Measurements from ENCODE around the gene VCP. TPM values are rescaled to one million over a fixed set of nuclear protein-coding genes. Genes with fewer than 3 reads are reported as not detected.

Gene VCP
- total RNA-seq, 2 experiments from 2014 or later: 218 to 245 TPM

DNA sequence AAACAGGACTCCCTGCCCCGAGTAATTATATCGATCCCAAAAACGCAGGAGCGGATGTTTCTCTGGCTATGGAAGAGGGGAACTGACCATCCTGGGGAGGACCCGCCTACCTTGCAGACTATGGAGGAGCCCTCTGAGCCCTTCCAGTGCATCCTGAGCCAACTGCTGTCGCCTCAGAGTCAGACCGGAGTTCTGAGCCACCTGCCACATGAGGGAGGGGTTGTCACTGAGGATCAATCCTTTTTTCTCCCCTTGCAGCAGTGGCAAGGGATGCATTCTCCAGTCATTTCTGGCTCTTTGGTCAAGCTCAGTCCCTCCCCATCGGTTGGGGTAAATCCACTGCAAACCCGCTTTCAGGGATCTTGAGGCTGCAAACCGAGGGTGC lies 6.6 kb upstream of the VCP start:
- DNase-seq: no peak
- no peak for ATAC-seq (ENCODE audit: poor library complexity)
- intact Hi-C loops (cut with DNase I, micrococcal nuclease): loop anchor here in 1 of 2 experiments (2.0 to 10.0 kb wide), 3 partner anchors 36 to 554 kb away; partner anchors contain the start of genes ATOSB, ENHO and SIGMAR1
- Mint-ChIP-seq H3K9me3 (no peaks in the 10 kb centered on the region), H3K36me3 (ENCODE audit: low read depth) (peaks cover 8% of the 10 kb centered on the region), H3K27ac (peak overlapping the region; percentile 91), H3K27me3 (no peaks in the 10 kb centered on the region), H3K4me1 (ENCODE audit: low read depth) (peaks cover 23% of the 10 kb centered on the region), H3K4me3 (peak overlapping the region; percentile 96)
- Histone ChIP-seq H3K27ac (ENCODE audit: low read depth in 1 of 2, low read length in 2 of 2) (peak overlapping the region; percentile 43 to 62), H3K36me3 (ENCODE audit: insufficient read depth, low read length) (peaks cover 7% of the 10 kb centered on the region), H3K9me3 (ENCODE audit: control insufficient read depth in 1 of 2, insufficient read depth in 1 of 2, low read length in 2 of 2) (no peaks in the 10 kb centered on the region), H3K27me3 (ENCODE audit: control insufficient read depth in 1 of 2, insufficient read depth in 2 of 2, low read length in 2 of 2) (no peaks in the 10 kb centered on the region), H3K4me1 (ENCODE audit: insufficient read depth, low read length) (peaks cover 19% of the 10 kb centered on the region), H3K4me3 (ENCODE audit: low read length) (peak overlapping the region; percentile 69)
- CTCF ChIA-PET: interaction anchor here (1.0 to 4.3 kb wide), 3 partner anchors 10 to 180 kb away, joined by 3 to 26 read pairs (median 8); partner anchors contain the start of gene PIGO
- POLR2A ChIA-PET: interaction anchor here (0.9 to 5.0 kb wide), 10 partner anchors 7 to 179 kb away, joined by 3 to 51 read pairs (median 9); partner anchors contain the start of genes ATOSB, PIGO, STOML2 and VCP
- TF ChIP-seq, protein P1, sequence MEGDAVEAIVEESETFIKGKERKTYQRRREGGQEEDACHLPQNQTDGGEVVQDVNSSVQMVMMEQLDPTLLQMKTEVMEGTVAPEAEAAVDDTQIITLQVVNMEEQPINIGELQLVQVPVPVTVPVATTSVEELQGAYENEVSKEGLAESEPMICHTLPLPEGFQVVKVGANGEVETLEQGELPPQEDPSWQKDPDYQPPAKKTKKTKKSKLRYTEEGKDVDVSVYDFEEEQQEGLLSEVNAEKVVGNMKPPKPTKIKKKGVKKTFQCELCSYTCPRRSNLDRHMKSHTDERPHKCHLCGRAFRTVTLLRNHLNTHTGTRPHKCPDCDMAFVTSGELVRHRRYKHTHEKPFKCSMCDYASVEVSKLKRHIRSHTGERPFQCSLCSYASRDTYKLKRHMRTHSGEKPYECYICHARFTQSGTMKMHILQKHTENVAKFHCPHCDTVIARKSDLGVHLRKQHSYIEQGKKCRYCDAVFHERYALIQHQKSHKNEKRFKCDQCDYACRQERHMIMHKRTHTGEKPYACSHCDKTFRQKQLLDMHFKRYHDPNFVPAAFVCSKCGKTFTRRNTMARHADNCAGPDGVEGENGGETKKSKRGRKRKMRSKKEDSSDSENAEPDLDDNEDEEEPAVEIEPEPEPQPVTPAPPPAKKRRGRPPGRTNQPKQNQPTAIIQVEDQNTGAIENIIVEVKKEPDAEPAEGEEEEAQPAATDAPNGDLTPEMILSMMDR (IDR thresholded peaks at IDR 0.05): no peak

DNA sequence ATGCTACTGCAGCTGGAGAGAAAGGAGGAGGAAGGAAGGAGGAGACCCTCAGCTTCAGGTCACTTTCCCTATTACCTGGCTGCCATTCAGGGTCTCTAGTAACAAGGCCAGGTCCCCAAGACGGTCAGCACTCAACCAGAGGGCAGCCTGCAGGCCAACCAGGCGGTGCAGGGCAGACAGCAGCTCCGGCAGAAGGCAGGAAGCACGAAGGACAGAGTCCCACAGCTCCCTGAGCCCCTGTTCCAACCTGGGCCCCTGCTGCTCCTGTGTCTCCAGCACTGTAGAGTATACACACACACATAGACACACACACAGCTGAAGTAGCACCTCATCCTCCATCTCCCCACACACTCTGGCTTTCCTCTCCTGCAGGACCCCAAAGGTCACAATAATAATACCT lies 5.6 kb upstream of the VCP start:
- no peaks in the 10 kb centered on the region for H3K9me3 ChIP-seq (ENCODE audit: control insufficient read depth in 1 of 2, insufficient read depth in 1 of 2, low read length in 2 of 2)
- no peaks in the 10 kb centered on the region for H3K27me3 ChIP-seq (ENCODE audit: control insufficient read depth in 1 of 2, insufficient read depth in 2 of 2, low read length in 2 of 2)
- POLR2A ChIA-PET: interaction anchor here (5.0 kb wide), 1 partner anchor 16 kb away, joined by 51 read pairs; the partner anchor contains the start of gene PIGO
- ATAC-seq (ENCODE audit: poor library complexity) (no peak), DNase-seq (no peak)
- H3K36me3 Mint-ChIP-seq (ENCODE audit: low read depth): peaks cover 8% of the 10 kb centered on the region
- peak overlapping the region; percentile 96 for H3K4me3 Mint-ChIP-seq
- intact Hi-C loops (cut with DNase I, micrococcal nuclease): loop anchor here in 1 of 2 experiments (2.0 to 10.0 kb wide), 3 partner anchors 37 to 553 kb away; partner anchors contain the start of genes ATOSB, ENHO and SIGMAR1
- H3K36me3 ChIP-seq (ENCODE audit: insufficient read depth, low read length): peaks cover 7% of the 10 kb centered on the region
- H3K27ac ChIP-seq (ENCODE audit: low read depth in 1 of 2, low read length in 2 of 2): no peak overlapping the region
- peak overlapping the region; percentile 91 for H3K27ac Mint-ChIP-seq
- H3K4me1 Mint-ChIP-seq (ENCODE audit: low read depth): peaks cover 25% of the 10 kb centered on the region
- CTCF ChIA-PET: interaction anchor here (1.1 to 4.3 kb wide), 2 partner anchors 18 to 39 kb away, joined by 4 to 26 read pairs; partner anchors contain the start of gene PIGO
- peaks cover 24% of the 10 kb centered on the region for H3K4me1 ChIP-seq (ENCODE audit: insufficient read depth, low read length)
- no peaks in the 10 kb centered on the region for H3K9me3 Mint-ChIP-seq
- TF ChIP-seq, protein P1 (IDR thresholded peaks at IDR 0.05): no peak
- H3K4me3 ChIP-seq (ENCODE audit: low read length): no peak overlapping the region
- no peaks in the 10 kb centered on the region for H3K27me3 Mint-ChIP-seq

DNA sequence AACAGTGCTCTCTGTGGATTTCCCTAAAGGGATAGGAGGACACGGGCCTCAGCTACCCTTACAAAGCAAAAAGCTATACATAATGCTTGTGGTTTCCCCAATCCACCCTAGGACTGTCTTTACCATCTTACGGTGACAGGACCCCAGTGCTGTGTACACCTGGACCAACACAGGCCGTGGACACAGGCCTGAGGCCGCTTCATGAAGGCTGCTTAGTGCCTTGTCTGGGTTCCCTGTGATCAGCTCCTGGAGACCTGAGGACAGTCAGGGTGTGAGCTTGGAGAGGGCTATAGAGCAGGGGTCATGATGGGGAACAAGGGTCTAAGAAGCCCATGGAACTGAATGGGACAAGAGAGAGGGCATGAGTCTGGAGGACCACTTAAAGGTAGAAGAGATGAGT lies 4.4 kb upstream of the VCP start:
- TF ChIP-seq, protein P1 (IDR thresholded peaks at IDR 0.05): no peak
- H3K4me1 ChIP-seq (ENCODE audit: insufficient read depth, low read length): peaks cover 27% of the 10 kb centered on the region
- H3K27me3 Mint-ChIP-seq: no peaks in the 10 kb centered on the region
- ATAC-seq (ENCODE audit: poor library complexity) (no peak), DNase-seq (no peak)
- H3K27me3 ChIP-seq (ENCODE audit: control insufficient read depth in 1 of 2, insufficient read depth in 2 of 2, low read length in 2 of 2): no peaks in the 10 kb centered on the region
- POLR2A ChIA-PET: interaction anchor here (5.0 kb wide), 1 partner anchor 18 kb away, joined by 51 read pairs; the partner anchor contains the start of gene PIGO
- H3K27ac Mint-ChIP-seq: no peak overlapping the region
- no peaks in the 10 kb centered on the region for H3K9me3 ChIP-seq (ENCODE audit: control insufficient read depth in 1 of 2, insufficient read depth in 1 of 2, low read length in 2 of 2)
- H3K36me3 ChIP-seq (ENCODE audit: insufficient read depth, low read length): peaks cover 7% of the 10 kb centered on the region
- no peak overlapping the region for H3K4me3 ChIP-seq (ENCODE audit: low read length)
- CTCF ChIA-PET: interaction anchor here (1.1 to 4.3 kb wide), 2 partner anchors 19 to 40 kb away, joined by 4 to 26 read pairs; partner anchors contain the start of gene PIGO
- intact Hi-C loops (cut with DNase I, micrococcal nuclease): loop anchor here in 1 of 2 experiments (10.0 kb wide), 2 partner anchors 442 to 552 kb away; partner anchors contain the start of genes ENHO and SIGMAR1
- peaks cover 32% of the 10 kb centered on the region for H3K4me1 Mint-ChIP-seq (ENCODE audit: low read depth)
- H3K9me3 Mint-ChIP-seq: no peaks in the 10 kb centered on the region
- H3K27ac ChIP-seq (ENCODE audit: low read depth in 1 of 2, low read length in 2 of 2): no peak overlapping the region
- H3K4me3 Mint-ChIP-seq: no peak overlapping the region
- peaks cover 17% of the 10 kb centered on the region for H3K36me3 Mint-ChIP-seq (ENCODE audit: low read depth)
